ENCODE data around the gene NPR3. TPM values are rescaled to one million over a fixed set of nuclear protein-coding genes. Genes with fewer than 3 reads are reported as not detected.

Gene NPR3
- total and polyA plus RNA-seq, 4 donors = 6.8 to 41.0 (median 14.0) TPM

DNA sequence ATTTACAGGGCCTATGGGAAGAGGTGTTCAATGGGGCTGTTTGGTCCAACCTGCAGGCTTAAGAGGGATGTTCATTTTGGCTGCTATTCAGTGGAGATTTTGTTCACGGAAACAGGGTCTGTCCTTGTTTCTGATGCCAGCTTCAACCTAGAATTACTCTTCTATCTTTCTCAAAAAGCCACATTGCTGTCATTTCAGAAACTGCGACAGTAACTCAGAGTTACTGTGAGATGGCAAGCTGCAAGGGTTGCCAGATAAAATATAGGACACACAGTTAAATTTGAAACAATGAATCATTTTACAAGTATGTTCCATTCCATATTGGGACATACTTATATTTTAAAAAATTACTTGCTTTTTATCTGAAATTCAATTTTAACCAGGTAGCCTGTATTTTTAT is 128.0 kb downstream of the NPR3 start:
- Histone ChIP-seq H3K4me1 (ENCODE audit: control insufficient read depth, insufficient read depth, low read length) (no peaks in the 10 kb centered on the region), H3K27me3 (ENCODE audit: control insufficient read depth, insufficient read depth, low read length) (no peaks in the 10 kb centered on the region), H3K9me3 (ENCODE audit: control insufficient read depth, insufficient read depth, low read length) (no peaks in the 10 kb centered on the region), H3K27ac (ENCODE audit: low read depth, low read length) (no peak overlapping the region), H3K4me3 (ENCODE audit: low read depth, low read length) (no peak overlapping the region), H3K36me3 (ENCODE audit: control insufficient read depth, insufficient read depth, low read length) (no peaks in the 10 kb centered on the region)
- peak in 1 of 6 donors; percentile 11 for DNase-seq (ENCODE audit: low read depth in 4 of 6, low spot score in 6 of 6)
- no CpG with 5 or more reads among the region's 2 CpGs for WGBS (ENCODE audit: insufficient coverage)

DNA sequence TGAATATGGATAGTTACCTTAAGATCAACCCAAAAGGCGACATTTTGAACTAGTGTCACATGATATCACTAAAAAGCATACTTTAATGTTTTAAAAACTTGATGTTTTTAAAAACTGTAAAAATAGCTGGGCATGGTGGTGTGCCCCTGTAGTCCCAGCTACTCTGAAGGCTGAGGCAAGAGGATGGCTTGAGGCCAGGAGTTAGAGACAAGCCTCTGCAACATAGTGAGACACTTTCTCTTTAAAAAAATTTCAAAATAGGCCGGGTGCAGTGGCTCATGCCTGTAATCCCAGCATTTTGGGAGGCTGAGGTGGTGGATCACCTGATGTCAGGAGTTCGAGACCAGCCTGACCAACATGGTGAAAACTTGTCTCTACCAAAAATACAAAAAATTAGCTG is 129.5 kb downstream of the NPR3 start:
- Histone ChIP-seq H3K4me3 (ENCODE audit: low read depth, low read length) (no peak overlapping the region), H3K9me3 (ENCODE audit: control insufficient read depth, insufficient read depth, low read length) (no peaks in the 10 kb centered on the region), H3K36me3 (ENCODE audit: control insufficient read depth, insufficient read depth, low read length) (no peaks in the 10 kb centered on the region), H3K4me1 (ENCODE audit: control insufficient read depth, insufficient read depth, low read length) (no peaks in the 10 kb centered on the region), H3K27me3 (ENCODE audit: control insufficient read depth, insufficient read depth, low read length) (no peaks in the 10 kb centered on the region), H3K27ac (ENCODE audit: low read depth, low read length) (no peak overlapping the region)
- DNase-seq (ENCODE audit: low read depth in 4 of 6, low spot score in 6 of 6) = no peak
- 83% methylated on average over 1 of the region's 3 CpGs for WGBS (ENCODE audit: insufficient coverage)

Other genes with a start within 250 kb of the NPR3 start
- gene SUB1, start 125.8 kb upstream of the NPR3 start, total RNA-seq = 100 to 1,000 TPM; 257 to 345 TPM
- gene SUB1, start 125.8 kb upstream of the NPR3 start, polyA plus RNA-seq (ENCODE audit: insufficient read length in 2 of 2) = 100 to 1,000 TPM; 333 to 410 TPM